HG03139 (cell line): ENCODE measurements around the gene GSTT4.
"Not testable (repeated sequence)": the region's sequence is repeated elsewhere in the genome, so short reads cannot be mapped to it uniquely, and the experiment has no call there.

Experiments
- ATAC-seq: cut with Tn5 transposase; IDR thresholded peaks from one replicate; pipeline ENCODE4 v1.9.1; 2021; ENCODE audit not compliant: unreplicated experiment

The GSTT4 gene

DNA sequence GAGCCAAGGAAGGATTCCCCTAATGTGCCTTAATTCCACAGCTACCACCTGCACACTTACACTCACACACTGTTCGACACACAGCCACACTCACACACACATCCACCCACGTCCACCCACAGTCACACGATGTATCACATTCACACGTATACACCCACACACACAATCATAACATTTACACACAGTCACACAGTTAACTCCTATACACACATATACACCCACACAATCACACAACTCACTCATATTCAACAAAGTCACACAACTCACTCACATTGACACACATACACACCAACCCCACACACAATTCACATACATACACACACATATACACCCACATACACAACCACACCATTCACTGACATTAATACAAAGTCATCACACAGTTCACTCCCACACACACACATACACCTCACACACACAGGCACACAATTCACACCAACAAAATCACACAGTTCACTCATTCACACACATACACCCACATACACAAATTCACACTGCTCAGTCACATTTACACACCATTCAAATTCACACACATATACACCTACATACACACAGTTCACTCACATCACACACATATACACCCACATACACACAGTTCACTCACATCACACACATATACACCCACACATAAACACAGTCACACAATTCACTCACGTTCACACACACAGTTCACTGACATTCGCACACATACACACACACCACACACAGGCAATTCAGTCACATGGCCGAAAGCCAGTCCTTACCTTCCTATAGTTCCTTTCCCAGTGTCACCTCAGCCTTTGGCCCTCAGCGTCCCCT lies 50.9 kb downstream of the GSTT4 start:
- ATAC-seq = not testable (repeated sequence)

GRCh38 chr22:23953485-23953884 lies 51.8 kb downstream of the GSTT4 start:
- not testable (repeated sequence) for ATAC-seq

DNA sequence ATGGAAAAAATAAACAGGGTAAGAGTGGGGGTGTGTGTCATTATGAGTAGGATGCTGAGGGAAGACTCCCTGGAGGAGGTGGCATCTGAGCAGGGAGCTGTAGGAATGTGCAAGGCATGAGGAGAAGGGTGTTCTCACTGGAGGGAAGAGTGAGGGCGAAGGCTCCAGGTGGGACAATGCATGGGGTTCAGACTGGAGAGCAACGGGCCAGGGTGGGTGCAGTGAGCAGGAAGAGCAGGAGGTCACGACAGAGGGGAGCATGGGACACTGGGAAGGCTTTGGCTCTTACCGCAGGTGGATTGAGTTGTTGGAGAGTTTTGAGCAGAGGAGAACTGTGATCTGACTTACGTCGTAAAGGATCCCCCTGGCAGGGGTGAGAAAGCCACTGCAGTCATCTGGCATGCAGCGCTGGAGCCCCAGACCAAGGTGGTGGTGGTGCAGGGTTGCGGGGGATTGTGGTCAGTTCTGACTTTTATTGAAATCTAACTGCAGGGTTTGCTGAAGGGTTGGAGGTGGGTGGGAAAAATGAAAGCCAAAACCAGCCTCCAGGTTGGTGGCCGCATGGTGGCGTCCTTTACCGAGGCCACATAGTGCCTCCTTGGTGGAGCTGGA lies 52.4 kb downstream of the GSTT4 start:
- ATAC-seq = not testable (repeated sequence)

- ATAC-seq = not testable (repeated sequence)
Observed at GRCh38 chr22:23951383-23951782, 53.9 kb downstream of the GSTT4 start.

DNA sequence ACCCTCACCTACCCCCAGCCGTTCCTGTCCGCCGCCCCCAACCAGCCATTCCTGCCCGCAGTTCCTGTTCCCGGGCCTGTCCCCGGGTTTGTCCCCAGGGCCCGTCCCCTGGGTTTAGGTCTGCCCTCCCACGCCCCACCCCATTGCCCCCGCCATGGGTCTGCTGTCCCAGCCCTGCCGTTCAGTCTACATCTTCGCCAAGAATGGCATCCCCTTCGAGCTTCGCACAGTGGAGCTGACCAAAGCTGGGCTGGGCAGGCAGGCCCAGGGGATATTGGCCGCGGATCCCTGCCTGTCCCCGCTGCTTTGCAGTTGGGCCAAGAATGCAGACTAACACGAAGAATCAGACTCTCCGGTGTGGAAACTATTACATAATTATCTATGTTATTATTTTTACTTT lies 55.5 kb downstream of the GSTT4 start:
- not testable (repeated sequence) for ATAC-seq
